Choroid plexus epithelial cell (primary cell): ENCODE results near the gene UBE2J2.

Experiments used
- DNase-seq: peaks from one replicate; pipeline ENCODE4 v3.0.0-alpha.2; 2010; ENCODE audit warnings: low read depth
- H3K4me3 ChIP-seq: 2 replicates; pipeline ENCODE4 v1.5.1; 2011; ENCODE audit warnings: low read depth, mild to moderate bottlenecking, control low read depth, low read length, moderate library complexity
- CTCF ChIP-seq: conservative IDR thresholded peaks from 2 replicates; pipeline ENCODE4 v1.5.1; 2011; ENCODE audit warnings: low read depth, mild to moderate bottlenecking, control low read depth, inconsistent platforms, low read length, moderate library complexity

The UBE2J2 gene

GRCh38 chr1:1282998-1283397 lies 9.3 kb upstream of the UBE2J2 start:
- no peak for TF ChIP-seq CTCF
- no peak overlapping the region for H3K4me3 ChIP-seq
- DNase-seq, result no peak

- no peak overlapping the region for H3K4me3 ChIP-seq
- no peak for DNase-seq
- TF ChIP-seq CTCF, result no peak
These were observed 8.1 kb upstream of the UBE2J2 start for GRCh38 chr1:1281533-1282321.

GRCh38 chr1:1280782-1281481 lies 7.3 kb upstream of the UBE2J2 start:
- no peak overlapping the region for H3K4me3 ChIP-seq
- TF ChIP-seq CTCF, result no peak
- DNase-seq, result no peak

- no peak overlapping the region for H3K4me3 ChIP-seq
- TF ChIP-seq CTCF, result no peak
- DNase-seq, result no peak
These were observed 5.4 kb upstream of the UBE2J2 start for GRCh38 chr1:1279028-1279427.

- no peak overlapping the region for H3K4me3 ChIP-seq
- TF ChIP-seq CTCF, result no peak
- DNase-seq, result no peak
These were observed 5.0 kb upstream of the UBE2J2 start for GRCh38 chr1:1278620-1279019.

GRCh38 chr1:1275836-1276235 lies 2.2 kb upstream of the UBE2J2 start:
- TF ChIP-seq CTCF, result no peak
- DNase-seq, result no peak
- H3K4me3 ChIP-seq, result no peak overlapping the region
